Stomach (tissue), 4 donors: ENCODE measurements around the gene CORO1C.

Source experiments
- CTCF ChIP-seq, 7 experiments: fragments of 450-650 bp in 4 of 7; fragments of 200-600 bp in 3 of 7; sonication (generic) in 3 of 7; IDR thresholded peaks; one replicate each; pipeline ENCODE4 v1.5.1; 2016 to 2019; ENCODE audit warnings: antibody characterized with exemption in 7 of 7, control low read depth in 2 of 7, mild to moderate bottlenecking in 1 of 7
- EP300 ChIP-seq: sonication (generic); formaldehyde crosslinking; IDR thresholded peaks from one replicate; pipeline ENCODE4 v1.6.1; 2017; ENCODE audit warnings: antibody characterized with exemption
- POLR2A ChIP-seq, 4 donors: fragments of 450-650 bp; IDR thresholded peaks; one replicate each; pipeline ENCODE4 v1.6.1; 2016; ENCODE audit warnings: antibody characterized with exemption in 4 of 4, control low read depth in 2 of 4, mild to moderate bottlenecking in 1 of 4, moderate library complexity in 1 of 4

GRCh38 chr12:108620236-108620879, 111.0 kb downstream of the CORO1C start:
- no peak for TF ChIP-seq POLR2A (IDR thresholded peaks at IDR 0.05)
- TF ChIP-seq EP300, result no peak
- no peak for TF ChIP-seq CTCF (IDR thresholded peaks at IDR 0.05)
